GM12873 (cell line): ENCODE measurements around the gene EXOC6B.

Experiments
- TF ChIP-seq, protein P1 (sequence below): IDR thresholded peaks from 2 replicates; pipeline ENCODE4 v1.5.1; 2012; ENCODE audit warnings: low read depth, mild to moderate bottlenecking, moderate library complexity, low read length, control low read depth; ENCODE audit not compliant: insufficient read depth; ENCODE audit errors: missing control alignments

Gene EXOC6B

DNA sequence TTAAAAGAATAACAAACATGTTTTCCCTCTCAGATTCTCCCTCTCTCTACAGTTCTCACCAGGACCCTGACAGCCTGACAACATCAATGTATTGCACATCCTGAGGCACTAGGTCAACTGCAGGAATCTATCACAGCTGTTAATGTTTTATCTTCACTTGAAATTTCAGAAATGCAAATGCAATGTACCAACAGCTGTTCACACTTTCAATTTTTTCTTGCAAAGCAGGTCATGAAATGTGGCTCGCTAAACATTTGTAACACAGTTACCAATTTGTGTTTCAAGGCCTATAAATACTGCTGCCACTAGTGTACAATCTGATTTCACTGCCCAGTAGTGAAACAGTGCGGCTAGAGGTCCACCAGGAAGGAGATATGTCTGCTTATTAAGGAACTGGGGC lies 147.8 kb downstream of the EXOC6B start:
- TF ChIP-seq, protein P1, sequence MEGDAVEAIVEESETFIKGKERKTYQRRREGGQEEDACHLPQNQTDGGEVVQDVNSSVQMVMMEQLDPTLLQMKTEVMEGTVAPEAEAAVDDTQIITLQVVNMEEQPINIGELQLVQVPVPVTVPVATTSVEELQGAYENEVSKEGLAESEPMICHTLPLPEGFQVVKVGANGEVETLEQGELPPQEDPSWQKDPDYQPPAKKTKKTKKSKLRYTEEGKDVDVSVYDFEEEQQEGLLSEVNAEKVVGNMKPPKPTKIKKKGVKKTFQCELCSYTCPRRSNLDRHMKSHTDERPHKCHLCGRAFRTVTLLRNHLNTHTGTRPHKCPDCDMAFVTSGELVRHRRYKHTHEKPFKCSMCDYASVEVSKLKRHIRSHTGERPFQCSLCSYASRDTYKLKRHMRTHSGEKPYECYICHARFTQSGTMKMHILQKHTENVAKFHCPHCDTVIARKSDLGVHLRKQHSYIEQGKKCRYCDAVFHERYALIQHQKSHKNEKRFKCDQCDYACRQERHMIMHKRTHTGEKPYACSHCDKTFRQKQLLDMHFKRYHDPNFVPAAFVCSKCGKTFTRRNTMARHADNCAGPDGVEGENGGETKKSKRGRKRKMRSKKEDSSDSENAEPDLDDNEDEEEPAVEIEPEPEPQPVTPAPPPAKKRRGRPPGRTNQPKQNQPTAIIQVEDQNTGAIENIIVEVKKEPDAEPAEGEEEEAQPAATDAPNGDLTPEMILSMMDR = no peak

- TF ChIP-seq, protein P1 = no peak
Observed at GRCh38 chr2:72676341-72677025, 149.3 kb downstream of the EXOC6B start.

- TF ChIP-seq, protein P1 = no peak
Observed at GRCh38 chr2:72674982-72675915, 150.6 kb downstream of the EXOC6B start.

DNA sequence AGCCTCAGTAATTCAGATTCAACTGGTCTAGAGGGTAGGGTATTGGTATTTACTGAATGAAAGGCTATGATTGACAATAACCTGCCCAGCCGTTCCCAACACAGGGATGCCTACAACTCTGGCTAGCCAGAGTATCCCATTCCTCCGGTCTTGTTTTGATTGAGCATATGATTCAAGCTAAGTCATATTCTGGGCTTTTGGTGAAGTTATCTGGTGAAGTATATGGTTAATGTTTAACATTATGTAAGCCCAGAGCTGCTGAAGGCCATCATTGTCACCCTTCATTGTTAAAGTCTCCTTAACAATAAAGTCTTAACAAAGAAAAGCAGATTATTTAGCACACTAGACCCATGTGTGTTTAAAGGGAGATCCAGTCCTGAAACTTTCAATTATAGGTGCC lies 152.6 kb downstream of the EXOC6B start:
- TF ChIP-seq, protein P1 = no peak

- TF ChIP-seq, protein P1 = no peak
Observed at GRCh38 chr2:72669121-72669520, 156.7 kb downstream of the EXOC6B start.

DNA sequence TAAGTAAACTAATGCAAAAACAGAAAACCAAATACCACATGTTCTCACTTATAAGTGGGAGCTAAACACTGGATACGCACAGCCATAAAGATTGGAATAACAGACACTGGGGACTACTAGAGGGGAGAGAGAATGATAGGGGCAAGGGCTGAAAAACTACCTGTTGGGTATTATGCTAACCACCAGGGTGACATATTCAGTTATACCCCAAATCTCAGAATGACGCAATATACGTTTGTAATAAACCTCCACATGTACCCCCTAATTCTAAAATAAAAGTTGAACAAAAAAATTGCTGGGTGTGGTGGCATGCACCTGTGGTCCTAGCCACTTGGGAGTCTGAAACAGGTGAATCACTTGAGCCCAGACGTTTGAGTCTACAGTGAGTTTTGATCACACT lies 157.2 kb downstream of the EXOC6B start:
- TF ChIP-seq, protein P1 = no peak

DNA sequence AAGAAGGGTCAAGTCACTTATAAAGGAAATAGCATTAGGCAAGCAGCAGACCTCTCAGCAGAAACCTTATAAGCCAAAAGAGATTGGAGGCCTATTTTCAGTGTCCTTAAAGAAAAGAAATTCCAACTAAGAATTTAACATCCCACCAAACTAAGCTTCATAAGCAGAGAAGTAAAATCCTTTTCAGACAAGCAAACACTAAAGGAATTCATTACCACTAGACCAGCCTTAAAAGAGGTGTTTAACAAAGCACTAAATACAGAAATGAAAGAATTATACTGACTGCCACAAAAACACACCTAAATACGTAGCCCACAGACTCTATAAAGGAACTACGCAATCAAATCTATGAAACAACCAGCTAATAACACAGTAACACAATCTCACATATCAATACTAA lies 160.4 kb downstream of the EXOC6B start:
- TF ChIP-seq, protein P1 = no peak
